ENCODE results near the gene PPP6R2. TPM values are rescaled to one million over a fixed set of nuclear protein-coding genes. Genes with fewer than 3 reads are reported as not detected.

PPP6R2 gene
- total RNA-seq, 3 donors from 2014 or later (not counting 1 experiment from before 2014, with no cell fraction given): 76.0 to 103 (median 78.1) TPM

DNA sequence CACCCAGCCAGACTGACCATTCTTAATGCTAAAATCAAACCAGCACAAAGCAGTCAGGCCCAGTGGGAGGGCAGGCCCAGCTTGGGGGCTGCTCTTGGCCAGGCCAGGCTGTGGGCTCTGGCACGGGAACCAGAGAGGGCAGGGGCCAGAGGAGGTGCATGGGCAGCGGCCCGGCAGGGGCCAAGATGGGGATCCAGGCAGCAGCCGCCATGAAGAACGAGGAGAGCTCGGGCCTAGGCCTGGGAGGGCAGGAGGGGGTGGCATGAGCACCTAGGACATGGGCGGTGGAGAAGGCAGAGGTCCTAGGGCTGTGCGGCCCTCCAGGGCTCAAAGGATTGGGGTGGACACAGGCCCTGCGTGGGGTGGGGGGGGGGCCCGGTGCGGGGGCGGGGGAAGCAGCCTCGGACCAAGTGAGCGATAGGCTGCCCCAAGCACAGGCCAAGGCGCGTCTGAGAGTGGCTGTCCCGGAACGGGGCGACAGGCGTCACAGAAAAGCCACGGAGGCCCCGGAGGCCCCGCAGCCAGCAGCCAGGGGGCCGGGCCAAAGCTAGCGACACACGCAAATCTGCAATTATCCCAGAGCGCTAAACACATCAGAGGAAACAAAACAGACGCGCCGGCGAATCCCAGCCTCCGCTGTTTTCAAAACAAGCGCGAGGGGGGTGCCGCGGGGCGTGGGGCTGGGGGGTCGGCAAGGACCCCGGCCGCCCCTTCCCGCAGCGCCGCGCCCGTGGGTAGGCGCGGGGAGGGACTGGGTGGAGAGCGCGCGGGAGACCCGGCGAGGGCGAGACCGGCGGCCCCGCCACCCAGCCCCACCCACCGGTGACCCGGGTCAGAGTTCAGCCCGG, 44.0 kb upstream of the PPP6R2 start:
- no peaks in the 10 kb centered on the region for H3K36me3 Mint-ChIP-seq
- H3K4me3 Mint-ChIP-seq: peak overlapping the region; percentile 28
- TF ChIP-seq, protein P1, sequence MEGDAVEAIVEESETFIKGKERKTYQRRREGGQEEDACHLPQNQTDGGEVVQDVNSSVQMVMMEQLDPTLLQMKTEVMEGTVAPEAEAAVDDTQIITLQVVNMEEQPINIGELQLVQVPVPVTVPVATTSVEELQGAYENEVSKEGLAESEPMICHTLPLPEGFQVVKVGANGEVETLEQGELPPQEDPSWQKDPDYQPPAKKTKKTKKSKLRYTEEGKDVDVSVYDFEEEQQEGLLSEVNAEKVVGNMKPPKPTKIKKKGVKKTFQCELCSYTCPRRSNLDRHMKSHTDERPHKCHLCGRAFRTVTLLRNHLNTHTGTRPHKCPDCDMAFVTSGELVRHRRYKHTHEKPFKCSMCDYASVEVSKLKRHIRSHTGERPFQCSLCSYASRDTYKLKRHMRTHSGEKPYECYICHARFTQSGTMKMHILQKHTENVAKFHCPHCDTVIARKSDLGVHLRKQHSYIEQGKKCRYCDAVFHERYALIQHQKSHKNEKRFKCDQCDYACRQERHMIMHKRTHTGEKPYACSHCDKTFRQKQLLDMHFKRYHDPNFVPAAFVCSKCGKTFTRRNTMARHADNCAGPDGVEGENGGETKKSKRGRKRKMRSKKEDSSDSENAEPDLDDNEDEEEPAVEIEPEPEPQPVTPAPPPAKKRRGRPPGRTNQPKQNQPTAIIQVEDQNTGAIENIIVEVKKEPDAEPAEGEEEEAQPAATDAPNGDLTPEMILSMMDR (IDR thresholded peaks at IDR 0.05): no peak
- H3K36me3 ChIP-seq (ENCODE audit: control insufficient read depth, insufficient read depth, low read length): no peaks in the 10 kb centered on the region
- H3K4me3 ChIP-seq (ENCODE audit: low read length): no peak overlapping the region
- DNase-seq (no peak), ATAC-seq (peak in 1 of 3 donors; percentile 35)
- no peak overlapping the region for H3K27ac Mint-ChIP-seq
- 47% methylated on average over 55 of the region's 59 CpGs for WGBS (ENCODE audit: insufficient coverage)
- no peaks in the 10 kb centered on the region for H3K9me3 Mint-ChIP-seq
- no peaks in the 10 kb centered on the region for H3K27me3 ChIP-seq (ENCODE audit: control insufficient read depth, insufficient read depth, low read length)
- no peak overlapping the region for H3K27ac ChIP-seq (ENCODE audit: low read length)
- peaks cover 0 to 1% of the 10 kb centered on the region in 2 donors for H3K4me1 Mint-ChIP-seq
- intact Hi-C loops (cut with micrococcal nuclease): no loop called here
- peaks cover 0 to 10% of the 10 kb centered on the region in 2 donors for H3K27me3 Mint-ChIP-seq (ENCODE audit: low read depth in 2 of 2)
- H3K4me1 ChIP-seq (ENCODE audit: control insufficient read depth, insufficient read depth, low read length): peaks cover 38% of the 10 kb centered on the region
- H3K9me3 ChIP-seq (ENCODE audit: control insufficient read depth, insufficient read depth, low read length): no peaks in the 10 kb centered on the region

DNA sequence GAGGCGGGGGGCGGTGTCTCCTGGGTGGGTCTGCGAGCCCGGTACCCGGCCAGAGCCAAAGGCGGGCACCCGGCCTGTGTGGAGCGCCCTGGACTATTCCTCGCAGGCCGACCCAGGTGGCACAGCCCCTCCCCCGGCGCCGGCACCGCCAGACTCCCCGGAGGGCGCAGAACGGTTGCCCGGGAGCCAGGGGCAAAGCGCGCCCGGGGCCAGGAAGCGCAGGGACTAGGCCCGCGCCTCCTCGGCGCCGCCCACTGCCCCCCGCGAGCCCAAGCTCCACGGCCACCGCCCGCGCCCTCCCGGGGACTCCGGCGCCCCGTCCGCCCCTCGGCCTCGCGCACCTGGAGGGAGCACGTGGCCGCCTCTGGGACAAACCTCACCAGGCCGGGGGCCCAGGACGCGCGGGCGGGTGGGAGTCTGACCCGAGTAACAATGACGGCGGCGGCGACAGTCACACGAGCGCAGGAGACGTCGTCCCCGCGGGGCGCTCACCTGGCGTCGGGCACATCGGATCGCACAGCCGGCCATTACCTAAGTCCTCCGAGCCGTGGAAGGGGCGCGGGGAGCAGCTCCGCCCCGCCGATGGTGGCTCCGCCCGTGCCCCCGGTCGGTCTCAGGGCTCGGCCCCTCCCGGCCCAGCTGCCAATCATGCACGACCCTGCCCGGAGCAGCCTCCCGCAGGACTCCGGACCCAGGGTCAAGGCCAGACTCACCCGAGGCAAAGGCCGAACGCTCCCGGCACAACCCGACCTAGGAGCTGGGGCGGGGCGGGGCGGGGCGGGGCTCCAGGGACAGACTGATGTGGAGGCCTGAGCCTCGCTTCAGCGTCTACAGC, 43.1 kb upstream of the PPP6R2 start:
- intact Hi-C loops (cut with micrococcal nuclease): no loop called here
- TF ChIP-seq, protein P1 (IDR thresholded peaks at IDR 0.05): no peak
- H3K4me3 Mint-ChIP-seq: no peak overlapping the region

DNA sequence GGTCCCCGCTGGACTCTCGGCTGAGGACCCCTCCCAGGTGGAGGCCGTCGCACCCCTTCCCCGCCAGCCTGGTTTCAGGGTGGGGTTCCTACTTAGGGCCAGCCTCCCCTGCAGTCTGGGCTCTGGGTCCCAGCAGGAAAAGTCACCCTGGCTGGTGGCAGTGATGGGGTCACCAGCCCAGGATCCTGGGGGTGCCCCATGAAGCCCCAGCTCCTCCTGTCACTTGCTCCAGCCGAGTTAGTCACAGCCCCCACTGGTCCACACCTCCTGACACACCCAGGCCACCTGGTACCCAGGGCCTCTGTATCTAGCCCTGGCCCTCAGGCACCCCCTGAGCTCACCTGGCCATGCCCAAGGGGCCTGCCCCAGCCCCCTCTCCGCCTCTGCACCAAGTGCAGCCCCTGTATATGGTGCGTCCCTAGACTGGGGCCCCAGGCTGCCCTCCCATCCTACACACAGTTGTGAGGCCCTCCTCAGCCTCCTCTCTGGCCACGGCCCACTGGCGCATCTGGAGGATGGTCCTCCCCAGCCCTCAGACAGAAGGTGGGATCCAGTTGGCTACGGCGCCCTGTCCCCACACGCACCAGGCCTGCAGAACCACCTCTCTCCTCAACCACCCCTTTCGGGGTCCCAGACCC, 42.4 kb upstream of the PPP6R2 start:
- Mint-ChIP-seq H3K4me3 (no peak overlapping the region), H3K4me1 (peaks cover 0 to 5% of the 10 kb centered on the region in 2 donors), H3K36me3 (no peaks in the 10 kb centered on the region), H3K27me3 (ENCODE audit: low read depth in 2 of 2) (peaks cover 0 to 22% of the 10 kb centered on the region in 2 donors), H3K9me3 (no peaks in the 10 kb centered on the region), H3K27ac (no peak overlapping the region)
- intact Hi-C loops (cut with micrococcal nuclease): no loop called here
- WGBS (ENCODE audit: insufficient coverage): 88% methylated on average over 14 of the region's 14 CpGs
- TF ChIP-seq, protein P1 (IDR thresholded peaks at IDR 0.05): no peak
- H3K27me3 ChIP-seq (ENCODE audit: control insufficient read depth, insufficient read depth, low read length): peaks cover 6% of the 10 kb centered on the region
- H3K27ac ChIP-seq (ENCODE audit: low read length): no peak overlapping the region
- peaks cover 51% of the 10 kb centered on the region for H3K4me1 ChIP-seq (ENCODE audit: control insufficient read depth, insufficient read depth, low read length)
- no peak for DNase-seq
- no peak overlapping the region for H3K4me3 ChIP-seq (ENCODE audit: low read length)
- H3K36me3 ChIP-seq (ENCODE audit: control insufficient read depth, insufficient read depth, low read length): no peaks in the 10 kb centered on the region
- no peak for ATAC-seq
- H3K9me3 ChIP-seq (ENCODE audit: control insufficient read depth, insufficient read depth, low read length): no peaks in the 10 kb centered on the region

More for the DNA sequence above, 43.1 kb upstream of the PPP6R2 start:
- no peak overlapping the region for H3K27ac Mint-ChIP-seq
- Histone ChIP-seq H3K36me3 (ENCODE audit: control insufficient read depth, insufficient read depth, low read length) (no peaks in the 10 kb centered on the region), H3K9me3 (ENCODE audit: control insufficient read depth, insufficient read depth, low read length) (no peaks in the 10 kb centered on the region), H3K27ac (ENCODE audit: low read length) (no peak overlapping the region), H3K27me3 (ENCODE audit: control insufficient read depth, insufficient read depth, low read length) (no peaks in the 10 kb centered on the region), H3K4me3 (ENCODE audit: low read length) (no peak overlapping the region), H3K4me1 (ENCODE audit: control insufficient read depth, insufficient read depth, low read length) (peaks cover 44% of the 10 kb centered on the region)
- H3K27me3 Mint-ChIP-seq (ENCODE audit: low read depth in 2 of 2): peaks cover 0 to 17% of the 10 kb centered on the region in 2 donors
- H3K4me1 Mint-ChIP-seq: peaks cover 0 to 5% of the 10 kb centered on the region in 2 donors
- DNase-seq (no peak), ATAC-seq (no peak)
- no peaks in the 10 kb centered on the region for H3K36me3 Mint-ChIP-seq
- no peaks in the 10 kb centered on the region for H3K9me3 Mint-ChIP-seq
- WGBS (ENCODE audit: insufficient coverage): 54% methylated on average over 93 of the region's 93 CpGs

Measured in natural killer cell (primary cell).